ENCODE data around the gene CDK13. TPM values are rescaled to one million over a fixed set of nuclear protein-coding genes. Genes with fewer than 3 reads are reported as not detected.

Gene CDK13
- total and polyA plus RNA-seq, 2 donors (not counting 3 experiments of a cell fraction or from before 2014, with no cell fraction given), result 24.5 to 56.7 TPM

DNA sequence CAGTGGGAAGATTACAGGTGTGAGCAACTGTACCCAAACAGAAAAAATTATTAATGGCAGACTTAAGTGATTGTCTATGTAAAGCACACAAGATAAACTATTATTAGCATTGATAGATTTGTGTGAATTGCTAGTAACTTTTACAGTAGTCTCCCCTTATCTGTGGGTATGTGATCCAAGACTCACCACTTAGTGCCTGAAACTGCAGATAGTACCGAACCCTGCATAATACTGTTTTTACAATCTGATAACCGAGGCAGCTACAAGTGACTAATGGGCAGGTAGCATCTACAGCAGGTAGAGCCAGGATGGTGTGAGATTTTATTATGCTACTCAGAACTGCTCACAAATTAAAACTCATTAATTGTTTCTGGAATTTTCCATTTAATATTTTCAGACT is 152.8 kb downstream of the CDK13 start:
- Histone ChIP-seq H4K20me1 (replicated peaks; ENCODE audit: control insufficient read depth, extremely low read depth, insufficient read depth, low read length) (no peaks in the 10 kb centered on the region), H3K27me3 (ENCODE audit: control insufficient read depth in 2 of 2, insufficient read depth in 2 of 2, low read length in 2 of 2) (no peaks in the 10 kb centered on the region), H3K4me2 (ENCODE audit: insufficient read depth, low read length) (no peak overlapping the region), H3K9me1 (replicated peaks; ENCODE audit: control insufficient read depth, extremely low read depth, insufficient read depth, low read length) (no peaks in the 10 kb centered on the region), H3K79me2 (ENCODE audit: control insufficient read depth, insufficient read depth, low read length) (no peaks in the 10 kb centered on the region), H2AFZ (ENCODE audit: low read depth, low read length) (no peak overlapping the region), H3K9me3 (replicated peaks; ENCODE audit: control insufficient read depth, insufficient read depth, low read length) (no peaks in the 10 kb centered on the region), H3K4me1 (ENCODE audit: control insufficient read depth, extremely low read depth, insufficient read depth, low read length) (no peaks in the 10 kb centered on the region), H3K36me3 (ENCODE audit: control insufficient read depth in 2 of 2, extremely low read depth in 1 of 2, insufficient read depth in 2 of 2, low read length in 2 of 2) (no peaks in the 10 kb centered on the region), H3K27ac (ENCODE audit: insufficient read depth, low read depth, low read length) (no peak overlapping the region), H3K4me3 (replicated peaks in 1 of 3; ENCODE audit: insufficient read depth in 1 of 3, low read depth in 1 of 3, low read length in 3 of 3) (no peak overlapping the region), H3K9ac (replicated peaks; ENCODE audit: extremely low read depth, insufficient read depth, low read length) (no peak overlapping the region)
- intact Hi-C loops (cut with micrococcal nuclease), result no loop called here
- TF ChIP-seq JUN (IDR thresholded peaks at IDR 0.05; ENCODE audit: borderline replicate concordance, insufficient read depth, insufficient read length, low read depth) (no peak), FOS (IDR thresholded peaks at IDR 0.05; ENCODE audit: borderline replicate concordance, insufficient read depth, low read length) (no peak), POLR2A (IDR thresholded peaks at IDR 0.05; ENCODE audit: low read depth, low read length) (no peak), POLR2AphosphoS5 (IDR thresholded peaks at IDR 0.05; ENCODE audit: insufficient read depth, low read depth, low read length) (no peak), GATA2 (IDR thresholded peaks at IDR 0.05; ENCODE audit: insufficient read depth, insufficient read length, low read depth, low read length) (no peak), EZH2 (IDR thresholded peaks at IDR 0.05; ENCODE audit: borderline replicate concordance, low read depth, low read length, severe bottlenecking) (no peak), MYC (IDR thresholded peaks at IDR 0.05; ENCODE audit: low read depth, low read length) (no peak)
- TF ChIP-seq, protein P1, sequence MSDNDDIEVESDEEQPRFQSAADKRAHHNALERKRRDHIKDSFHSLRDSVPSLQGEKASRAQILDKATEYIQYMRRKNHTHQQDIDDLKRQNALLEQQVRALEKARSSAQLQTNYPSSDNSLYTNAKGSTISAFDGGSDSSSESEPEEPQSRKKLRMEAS (IDR thresholded peaks at IDR 0.05; ENCODE audit: insufficient read depth, insufficient read length), result no peak
- TF ChIP-seq, protein P2, sequence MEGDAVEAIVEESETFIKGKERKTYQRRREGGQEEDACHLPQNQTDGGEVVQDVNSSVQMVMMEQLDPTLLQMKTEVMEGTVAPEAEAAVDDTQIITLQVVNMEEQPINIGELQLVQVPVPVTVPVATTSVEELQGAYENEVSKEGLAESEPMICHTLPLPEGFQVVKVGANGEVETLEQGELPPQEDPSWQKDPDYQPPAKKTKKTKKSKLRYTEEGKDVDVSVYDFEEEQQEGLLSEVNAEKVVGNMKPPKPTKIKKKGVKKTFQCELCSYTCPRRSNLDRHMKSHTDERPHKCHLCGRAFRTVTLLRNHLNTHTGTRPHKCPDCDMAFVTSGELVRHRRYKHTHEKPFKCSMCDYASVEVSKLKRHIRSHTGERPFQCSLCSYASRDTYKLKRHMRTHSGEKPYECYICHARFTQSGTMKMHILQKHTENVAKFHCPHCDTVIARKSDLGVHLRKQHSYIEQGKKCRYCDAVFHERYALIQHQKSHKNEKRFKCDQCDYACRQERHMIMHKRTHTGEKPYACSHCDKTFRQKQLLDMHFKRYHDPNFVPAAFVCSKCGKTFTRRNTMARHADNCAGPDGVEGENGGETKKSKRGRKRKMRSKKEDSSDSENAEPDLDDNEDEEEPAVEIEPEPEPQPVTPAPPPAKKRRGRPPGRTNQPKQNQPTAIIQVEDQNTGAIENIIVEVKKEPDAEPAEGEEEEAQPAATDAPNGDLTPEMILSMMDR (IDR thresholded peaks at IDR 0.05; ENCODE audit: extremely low read depth in 1 of 2, insufficient read depth in 1 of 2, low read depth in 1 of 2, low read length in 2 of 2), result no peak
- BruUV-seq (replicated peaks), result no TSS peak
- POLR2A ChIA-PET, result no interaction called here
- no peak for FAIRE-seq
- DNase-seq (ENCODE audit: low read depth, low spot score), result no peak
- CTCF ChIA-PET, result no interaction called here
- dilution Hi-C loops (cut with MboI; ENCODE audit: extremely low pct_ligation_motif_present, low sequenced_read_pairs), result no loop called here
